GM23338 (cell line): ENCODE results near the gene OTOA. TPM values are rescaled to one million over a fixed set of nuclear protein-coding genes. Genes with fewer than 3 reads are reported as not detected.

ENCODE experiments used
- ATAC-seq: fragments of 200-7000 bp; cut with Tn5 transposase; 3 replicates; pipeline ENCODE4 v1.9.1; 2020
- DNase-seq: peaks from one replicate; pipeline ENCODE4 v3.0.0-alpha.2; 2015; ENCODE audit warnings: low spot score
- H2AFZ ChIP-seq: fragments of 200-600 bp; sonication (generic); 2 replicates; pipeline ENCODE4 v1.8.0; 2016; ENCODE audit warnings: antibody characterized with exemption, mild to moderate bottlenecking, moderate library complexity
- H3F3A ChIP-seq: fragments of 200-600 bp; sonication (generic); replicated peaks from 2 replicates; pipeline ENCODE4 v1.8.0; 2017; ENCODE audit warnings: antibody characterized with exemption, mixed run types, low read depth
- H3K27ac ChIP-seq: fragments of 200-600 bp; sonication (generic); 2 replicates; pipeline ENCODE4 v1.6.1; 2016; ENCODE audit warnings: low read depth
- H3K27me3 ChIP-seq: fragments of 200-600 bp; sonication (generic); 2 replicates; pipeline ENCODE4 v1.8.0; 2016; ENCODE audit warnings: mild to moderate bottlenecking, mixed run types, moderate library complexity; ENCODE audit not compliant: insufficient read depth
- H3K36me3 ChIP-seq: fragments of 200-600 bp; sonication (generic); 2 replicates; pipeline ENCODE4 v1.8.0; 2016; ENCODE audit warnings: mild to moderate bottlenecking; ENCODE audit not compliant: insufficient read depth
- H3K4me1 ChIP-seq: fragments of 200-600 bp; sonication (generic); 2 replicates; pipeline ENCODE4 v1.8.0; 2016; ENCODE audit warnings: mild to moderate bottlenecking, moderate library complexity; ENCODE audit not compliant: insufficient read depth
- H3K4me2 ChIP-seq: fragments of 200-600 bp; sonication (generic); 2 replicates; pipeline ENCODE4 v1.7.1; 2017; ENCODE audit warnings: mixed run types
- H3K4me3 ChIP-seq: fragments of 200-600 bp; sonication (generic); 2 replicates; pipeline ENCODE4 v1.6.1; 2016; ENCODE audit warnings: mixed run types
- H3K79me2 ChIP-seq: fragments of 200-600 bp; sonication (generic); replicated peaks from 2 replicates; pipeline ENCODE4 v1.8.0; 2017; ENCODE audit warnings: mild to moderate bottlenecking; ENCODE audit not compliant: insufficient read depth
- H3K9me2 ChIP-seq: fragments of 200-600 bp; sonication (generic); 2 replicates; pipeline ENCODE4 v1.8.0; 2017; ENCODE audit not compliant: insufficient read depth
- H4K20me1 ChIP-seq: fragments of 200-600 bp; sonication (generic); replicated peaks from 2 replicates; pipeline ENCODE4 v1.8.0; 2017; ENCODE audit warnings: mild to moderate bottlenecking; ENCODE audit not compliant: insufficient read depth
- H3K27ac Mint-ChIP-seq: 2 replicates; pipeline ENCODE4 v1.8.0; 2020; ENCODE audit warnings: inconsistent platforms, mild to moderate bottlenecking, moderate library complexity, mixed read lengths
- H3K27me3 Mint-ChIP-seq: 3 replicates; pipeline ENCODE4 v1.8.0; 2022; ENCODE audit warnings: low read depth, mild to moderate bottlenecking, moderate library complexity, mixed read lengths, inconsistent platforms; ENCODE audit not compliant: insufficient read depth, poor library complexity
- H3K36me3 Mint-ChIP-seq: 3 replicates; pipeline ENCODE4 v1.8.0; 2021; ENCODE audit warnings: low read depth, mild to moderate bottlenecking, inconsistent platforms, moderate library complexity, mixed read lengths
- H3K4me1 Mint-ChIP-seq: 3 replicates; pipeline ENCODE4 v1.8.0; 2020; ENCODE audit warnings: mild to moderate bottlenecking, inconsistent platforms, mixed read lengths
- H3K4me3 Mint-ChIP-seq: 3 replicates; pipeline ENCODE4 v1.8.0; 2021; ENCODE audit warnings: moderate library complexity, mild to moderate bottlenecking, inconsistent platforms, mixed read lengths
- H3K9me3 Mint-ChIP-seq: 3 replicates; pipeline ENCODE4 v1.8.0; 2020; ENCODE audit warnings: moderate library complexity, mild to moderate bottlenecking, inconsistent platforms, mixed read lengths
- ETS1 ChIP-seq: IDR thresholded peaks from 2 replicates; pipeline ENCODE4 v1.6.1; 2016; ENCODE audit warnings: antibody characterized with exemption
- EZH2phosphoT487 ChIP-seq: fragments of 200-600 bp; sonication (generic); IDR thresholded peaks from one replicate; pipeline ENCODE4 v1.8.1; 2018; ENCODE audit warnings: antibody characterized with exemption; ENCODE audit not compliant: unreplicated experiment
- NANOG ChIP-seq: IDR thresholded peaks from 2 replicates; pipeline ENCODE4 v1.6.1; 2016; ENCODE audit warnings: antibody characterized with exemption, borderline replicate concordance
- REST ChIP-seq: IDR thresholded peaks from one replicate; pipeline ENCODE4 v1.6.1; 2018; ENCODE audit warnings: antibody characterized with exemption; ENCODE audit not compliant: unreplicated experiment
- ZNF114 ChIP-seq: fragments of 250-450 bp; sonication (Bioruptor Pico); IDR thresholded peaks from 2 replicates; pipeline ENCODE4 v1.5.0; 2020; ENCODE audit warnings: mild to moderate bottlenecking, moderate library complexity
- ZNF331 ChIP-seq: fragments of 250-450 bp; sonication (Bioruptor Pico); IDR thresholded peaks from 2 replicates; pipeline ENCODE4 v1.5.0; 2020; ENCODE audit warnings: low read depth, mild to moderate bottlenecking, moderate library complexity
- ZNF462 ChIP-seq: fragments of 250-450 bp; sonication (Bioruptor Pico); IDR thresholded peaks from 2 replicates; pipeline ENCODE4 v1.5.0; 2020; ENCODE audit warnings: mild to moderate bottlenecking, moderate library complexity
- polyA plus RNA-seq: library from polyadenylated mRNA; unstranded; fragments of >200 nt; fragmentation: Nextera tagmentation; extraction: Ambion mirVana; gene quantifications from 2 replicates; pipeline ENCODE4 v1.2.1, GENCODE V29; 2016
- total RNA-seq: library from RNA; depleted of rRNA; stranded (reverse); fragments of >200 nt; shearing (Covaris generic); gene quantifications from 2 replicates; pipeline ENCODE4 v1.2.3, GENCODE V29; 2014

OTOA gene
- total and polyA plus RNA-seq, 2 experiments from 2014 or later: 0.16 to 0.17 TPM

GRCh38 chr16:21703589-21704174, 39.9 kb downstream of the OTOA start (continued):
- TF ChIP-seq REST: no peak

GRCh38 chr16:21704266-21704665, 40.5 kb downstream of the OTOA start:
- H3K4me1 ChIP-seq: no peaks in the 10 kb centered on the region
- no peak overlapping the region for H3K27ac ChIP-seq
- no peak overlapping the region for H3K4me3 Mint-ChIP-seq
- H4K20me1 ChIP-seq: no peaks in the 10 kb centered on the region
- H3K27me3 ChIP-seq: no peaks in the 10 kb centered on the region
- H3K79me2 ChIP-seq: no peaks in the 10 kb centered on the region
- H3F3A ChIP-seq: no peaks in the 10 kb centered on the region
- H3K36me3 ChIP-seq: no peaks in the 10 kb centered on the region
- ATAC-seq (no peak), DNase-seq (no peak)
- no peak for TF ChIP-seq ZNF114 (CRISPR knock-in tag)
- no peak for TF ChIP-seq REST
- no peak for TF ChIP-seq ZNF331 (CRISPR knock-in tag)
- TF ChIP-seq ZNF462 (CRISPR knock-in tag): no peak
- TF ChIP-seq EZH2phosphoT487: no peak
- no peak for TF ChIP-seq NANOG
- no peak for TF ChIP-seq ETS1
- H3K4me2 ChIP-seq: no peak overlapping the region
- peaks cover 4% of the 10 kb centered on the region; the same call in 2 of the 3 replicates for H3K4me1 Mint-ChIP-seq
- peaks cover 5% of the 10 kb centered on the region for H3K27me3 Mint-ChIP-seq
- no peak overlapping the region for H2AFZ ChIP-seq
- no peak overlapping the region for H3K27ac Mint-ChIP-seq
- no peaks in the 10 kb centered on the region; the same call in 2 of the 3 replicates for H3K36me3 Mint-ChIP-seq
- H3K9me2 ChIP-seq: no peaks in the 10 kb centered on the region
- 0 out of 3 replicates have a peak, but pooled peaks cover 5% of the 10 kb centered on the region for H3K9me3 Mint-ChIP-seq
- no peak overlapping the region for H3K4me3 ChIP-seq
